Smooth muscle cell (in vitro differentiated cells): Measurements from ENCODE around the gene SPANXN5. TPM values are rescaled to one million over a fixed set of nuclear protein-coding genes. Genes with fewer than 3 reads are reported as not detected.
"Not testable (repeated sequence)": the region's sequence is repeated elsewhere in the genome, so short reads cannot be mapped to it uniquely, and the experiment has no call there.

Experiments used
- DNase-seq: peaks from one replicate; lab custom pipeline; 2025; ENCODE audit not compliant: unreplicated experiment; lab: John Stamatoyannopoulos, UW
- H2AFZ ChIP-seq: fragments of 200-600 bp; sonication (generic); 2 replicates; pipeline ENCODE4 v1.6.0; 2016; ENCODE audit warnings: antibody characterized with exemption, low read depth, mild to moderate bottlenecking
- H3F3A ChIP-seq: fragments of 200-600 bp; sonication (generic); 2 replicates; pipeline ENCODE4 v1.6.0; 2017; ENCODE audit warnings: antibody characterized with exemption, low read depth
- H3K27ac ChIP-seq: fragments of 200-600 bp; sonication (generic); 2 replicates; pipeline ENCODE4 v1.5.1; 2016; ENCODE audit warnings: low read depth, mild to moderate bottlenecking
- H3K27me3 ChIP-seq: fragments of 200-600 bp; sonication (generic); 2 replicates; pipeline ENCODE4 v1.6.1; 2016; ENCODE audit warnings: low read depth, mild to moderate bottlenecking
- H3K36me3 ChIP-seq: fragments of 200-600 bp; sonication (generic); 2 replicates; pipeline ENCODE4 v1.5.1; 2016; ENCODE audit warnings: low read depth
- H3K4me1 ChIP-seq: fragments of 200-600 bp; sonication (generic); 2 replicates; pipeline ENCODE4 v1.5.1; 2016; ENCODE audit warnings: low read depth
- H3K4me2 ChIP-seq: fragments of 200-600 bp; sonication (generic); 2 replicates; pipeline ENCODE4 v1.6.0; 2016; ENCODE audit warnings: mild to moderate bottlenecking
- H3K4me3 ChIP-seq: fragments of 200-600 bp; sonication (generic); 2 replicates; pipeline ENCODE4 v1.5.1; 2016; ENCODE audit warnings: mild to moderate bottlenecking
- H3K79me2 ChIP-seq: fragments of 200-600 bp; sonication (generic); 2 replicates; pipeline ENCODE4 v1.6.0; 2016; ENCODE audit warnings: low read depth, mild to moderate bottlenecking
- H3K9ac ChIP-seq: fragments of 200-600 bp; sonication (generic); 2 replicates; pipeline ENCODE4 v1.6.0; 2016; ENCODE audit warnings: low read depth
- H3K9me3 ChIP-seq: fragments of 200-600 bp; sonication (generic); replicated peaks from 2 replicates; pipeline ENCODE4 v1.5.1; 2016; ENCODE audit warnings: low read depth
- H4K20me1 ChIP-seq: fragments of 200-600 bp; sonication (generic); 2 replicates; pipeline ENCODE4 v1.6.0; 2016; ENCODE audit warnings: low read depth
- WGBS: methylation state at CpG from one replicate; pipeline ENCODE4 v1.1.7; 2016; ENCODE audit warnings: low lambda C conversion rate; 5-methylcytosine and 5-hydroxymethylcytosine counted together
- polyA plus RNA-seq: library from polyadenylated mRNA; unstranded; fragments of >200 nt; fragmentation: Nextera tagmentation; extraction: Ambion mirVana; gene quantifications from 2 replicates; pipeline ENCODE4 v1.2.1, GENCODE V29; 2016
- small RNA-seq: library from RNA; depleted of rRNA; stranded (forward); fragments of <200 nt; gene quantifications from one replicate; pipeline ENCODE3, GENCODE V24; 2014
- total RNA-seq: library from RNA; depleted of rRNA; stranded (reverse); fragments of >200 nt; gene quantifications from 2 replicates; pipeline ENCODE4 v1.2.3, GENCODE V29; 2014

SPANXN5 gene
- total and polyA plus RNA-seq, 2 experiments from 2014 or later = not detected

- not testable (repeated sequence) for H3K9me3 ChIP-seq
- no CpG with 5 or more reads among the region's 13 CpGs for WGBS
Observed at GRCh38 chrX:52750952-52751351, 46.3 kb downstream of the SPANXN5 start, which contains the start of gene SSX2B. SSX2B (plus strand) TSS chrX:52751252; CDS start chrX:52752681, 1,429 bp downstream.

More at GRCh38 chrX:52750952-52751351, 46.3 kb downstream of the SPANXN5 start, which contains the start of gene SSX2B:
- not testable (repeated sequence) for H3F3A ChIP-seq, H3K27ac ChIP-seq, H3K4me2 ChIP-seq, H3K36me3 ChIP-seq, H3K4me3 ChIP-seq, H3K27me3 ChIP-seq, H3K4me1 ChIP-seq, H2AFZ ChIP-seq, H3K9ac ChIP-seq, H3K79me2 ChIP-seq, DNase-seq, H4K20me1 ChIP-seq

Small RNAs within 50 kb of the gene (small RNA-seq; reads per million reads assigned to genes)
- gene AC244505.6 = not detected
- gene AC244505.7 = not detected

Other genes starting within 250 kb of the SPANXN5 start
- gene SSX7, start 142.5 kb downstream of the SPANXN5 start, total RNA-seq = not detected in 2 replicates
- gene SSX7, start 142.5 kb downstream of the SPANXN5 start, polyA plus RNA-seq = not detected in 2 replicates
- not detected in 2 replicates for gene SSX2, start 90.2 kb downstream of the SPANXN5 start, total RNA-seq
- not detected in 2 replicates for gene SSX2, start 90.2 kb downstream of the SPANXN5 start, polyA plus RNA-seq
- not detected in 2 replicates for gene SSX2B, start 46.2 kb downstream of the SPANXN5 start, total RNA-seq
- gene SSX2B, start 46.2 kb downstream of the SPANXN5 start, polyA plus RNA-seq = not detected in 2 replicates
- gene XAGE5, start 13.9 kb upstream of the SPANXN5 start, total RNA-seq = not detected in 2 replicates
- not detected in 2 replicates for gene XAGE5, start 13.9 kb upstream of the SPANXN5 start, polyA plus RNA-seq
- gene XAGE3, start 70.7 kb upstream of the SPANXN5 start, total RNA-seq = not detected in 2 replicates
- not detected in 2 replicates for gene XAGE3, start 70.7 kb upstream of the SPANXN5 start, polyA plus RNA-seq
- gene FAM156B, start 99.9 kb upstream of the SPANXN5 start, total RNA-seq = 18.5 and 22.0 TPM in 2 replicates
- 30.5 and 30.7 TPM in 2 replicates for gene FAM156B, start 99.9 kb upstream of the SPANXN5 start, polyA plus RNA-seq
- 7.6 and 16.3 TPM in 2 replicates for gene FAM156A, start 161.1 kb upstream of the SPANXN5 start, total RNA-seq
- 18.5 and 27.4 TPM in 2 replicates for gene FAM156A, start 161.1 kb upstream of the SPANXN5 start, polyA plus RNA-seq